GM12892 (cell line): Measurements from ENCODE around the gene CSNK1A1L.

Experiments
- POLR2A ChIP-seq: IDR thresholded peaks from 2 replicates; pipeline ENCODE4 v1.6.1; 2011; ENCODE audit warnings: low read depth, low read length, control low read depth
- POLR2AphosphoS5 ChIP-seq: IDR thresholded peaks from 2 replicates; pipeline ENCODE4 v1.6.1; 2011; ENCODE audit warnings: low read depth, low read length, control low read depth
- TAF1 ChIP-seq: IDR thresholded peaks from 2 replicates; pipeline ENCODE4 v1.6.1; 2011; ENCODE audit warnings: low read depth, mild to moderate bottlenecking, control low read depth, low read length, borderline replicate concordance

GRCh38 chr13:37134411-37135041 is 29.1 kb upstream of the CSNK1A1L start:
- TF ChIP-seq POLR2A (no peak), TAF1 (no peak), POLR2AphosphoS5 (no peak)
